Measurements from ENCODE around the gene PLB1. TPM values are rescaled to one million over a fixed set of nuclear protein-coding genes. Genes with fewer than 3 reads are reported as not detected.

The PLB1 gene
- total RNA-seq, 6 experiments from 2014 or later, result 0.66 to 1.9 (median 1.1) TPM

DNA sequence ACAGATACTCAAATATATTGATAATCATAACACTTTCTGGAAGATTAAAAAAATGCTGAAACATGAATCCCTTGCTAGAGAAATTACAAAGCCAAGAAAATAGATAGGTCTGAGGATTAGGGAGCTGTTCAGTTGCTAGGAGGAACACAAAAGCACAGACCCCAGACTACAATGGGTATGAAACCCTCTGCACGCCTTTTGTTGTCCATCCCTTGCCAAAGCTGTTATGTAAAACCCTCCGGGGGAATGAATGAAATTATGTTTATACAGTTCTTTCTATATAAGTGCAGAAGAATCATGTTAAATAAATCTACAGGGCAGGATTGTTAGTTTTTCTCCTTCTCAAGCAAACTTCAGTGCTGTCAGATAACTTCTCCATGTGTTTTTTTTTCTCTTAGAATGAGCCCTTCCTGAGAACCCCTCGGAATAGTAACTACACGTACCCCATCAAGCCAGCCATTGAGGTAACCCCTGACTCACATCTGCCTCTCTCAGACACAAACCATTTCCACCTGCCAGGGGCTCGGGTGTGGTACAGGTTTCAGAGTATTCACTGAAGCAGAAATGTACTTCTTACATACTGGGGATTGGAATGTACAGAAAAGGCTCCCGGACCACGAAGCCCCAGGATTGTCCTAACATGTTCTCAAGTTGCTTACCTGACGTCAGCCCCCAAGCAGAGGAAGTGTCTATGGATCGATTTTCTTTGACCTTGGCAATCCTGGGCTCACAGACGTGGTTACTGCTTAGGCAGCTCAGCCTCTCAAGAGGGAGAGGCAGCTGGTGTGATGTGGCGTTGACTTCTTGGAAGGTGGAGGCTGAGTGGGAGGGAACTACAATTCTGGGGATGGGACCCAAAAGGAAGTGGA lies 118.0 kb downstream of the PLB1 start:
- no peak overlapping the region for H3K27ac ChIP-seq
- no peaks in the 10 kb centered on the region for H3K4me1 ChIP-seq
- DNase-seq (no peak), ATAC-seq (no peak)
- H3K36me3 ChIP-seq, result no peaks in the 10 kb centered on the region
- H3K4me3 ChIP-seq, result no peak overlapping the region
- intact Hi-C loops (cut with DNase I), result loop anchor here in 1 of 2 donors (10.0 kb wide), 1 partner anchor 141 kb away; the partner anchor contains the start of gene PPP1CB
- 78% methylated on average over 11 of the region's 11 CpGs for WGBS (ENCODE audit: insufficient coverage, low coverage, low lambda C conversion rate, missing lambda C conversion rate)
- H3K9me3 ChIP-seq, result no peaks in the 10 kb centered on the region
- no peaks in the 10 kb centered on the region for H3K27me3 ChIP-seq
- TF ChIP-seq POLR2A (IDR thresholded peaks at IDR 0.05), result no peak
- TF ChIP-seq CTCF (IDR thresholded peaks at IDR 0.05), result no peak

DNA sequence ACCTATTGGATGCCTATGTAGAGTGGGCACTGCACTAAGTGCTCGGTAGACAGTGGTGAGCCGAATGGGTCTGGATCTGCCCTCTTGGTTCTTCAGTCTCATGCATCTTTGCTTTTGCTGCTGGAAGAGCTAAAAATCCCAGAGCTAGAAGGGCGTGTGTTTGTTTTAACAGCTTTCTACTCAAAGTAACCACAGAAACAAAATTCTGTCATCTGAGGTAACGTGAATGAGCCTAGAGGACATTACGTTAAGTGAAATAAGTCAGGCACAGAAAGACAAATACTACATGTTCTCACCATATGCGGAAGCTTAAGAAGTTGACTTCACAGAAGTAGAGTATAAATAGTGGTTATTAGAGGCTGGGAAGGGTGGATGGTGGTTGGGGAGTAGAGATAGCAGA lies 119.8 kb downstream of the PLB1 start:
- no peak overlapping the region for H3K27ac ChIP-seq
- DNase-seq (no peak), ATAC-seq (no peak)
- H3K4me1 ChIP-seq, result no peaks in the 10 kb centered on the region
- H3K36me3 ChIP-seq, result no peaks in the 10 kb centered on the region
- H3K4me3 ChIP-seq, result no peak overlapping the region
- WGBS (ENCODE audit: insufficient coverage, low coverage, low lambda C conversion rate, missing lambda C conversion rate), result 80% methylated on average over 6 of the region's 6 CpGs
- TF ChIP-seq POLR2A (IDR thresholded peaks at IDR 0.05), result no peak
- TF ChIP-seq CTCF (IDR thresholded peaks at IDR 0.05), result no peak
- intact Hi-C loops (cut with DNase I), result loop anchor here in 1 of 2 donors (10.0 kb wide), 1 partner anchor 139 kb away; the partner anchor contains the start of gene PPP1CB
- no peaks in the 10 kb centered on the region for H3K9me3 ChIP-seq
- no peaks in the 10 kb centered on the region for H3K27me3 ChIP-seq

GRCh38 chr2:28616396-28616999 lies 120.6 kb downstream of the PLB1 start:
- intact Hi-C loops (cut with DNase I), result loop anchor here in 1 of 2 donors (10.0 kb wide), 1 partner anchor 138 kb away; the partner anchor contains the start of gene PPP1CB
- Histone ChIP-seq H3K36me3 (no peaks in the 10 kb centered on the region), H3K27ac (no peak overlapping the region), H3K4me1 (peaks cover 0 to 6% (median 0%) of the 10 kb centered on the region in 4 donors), H3K9me3 (no peaks in the 10 kb centered on the region), H3K27me3 (no peaks in the 10 kb centered on the region), H3K4me3 (no peak overlapping the region)
- DNase-seq, result no peak
- WGBS (ENCODE audit: insufficient coverage, low coverage, low lambda C conversion rate, missing lambda C conversion rate), result 65% methylated on average over 3 of the region's 3 CpGs
- no peak for ATAC-seq
- no peak for TF ChIP-seq POLR2A (IDR thresholded peaks at IDR 0.05)
- TF ChIP-seq CTCF (IDR thresholded peaks at IDR 0.05), result no peak

DNA sequence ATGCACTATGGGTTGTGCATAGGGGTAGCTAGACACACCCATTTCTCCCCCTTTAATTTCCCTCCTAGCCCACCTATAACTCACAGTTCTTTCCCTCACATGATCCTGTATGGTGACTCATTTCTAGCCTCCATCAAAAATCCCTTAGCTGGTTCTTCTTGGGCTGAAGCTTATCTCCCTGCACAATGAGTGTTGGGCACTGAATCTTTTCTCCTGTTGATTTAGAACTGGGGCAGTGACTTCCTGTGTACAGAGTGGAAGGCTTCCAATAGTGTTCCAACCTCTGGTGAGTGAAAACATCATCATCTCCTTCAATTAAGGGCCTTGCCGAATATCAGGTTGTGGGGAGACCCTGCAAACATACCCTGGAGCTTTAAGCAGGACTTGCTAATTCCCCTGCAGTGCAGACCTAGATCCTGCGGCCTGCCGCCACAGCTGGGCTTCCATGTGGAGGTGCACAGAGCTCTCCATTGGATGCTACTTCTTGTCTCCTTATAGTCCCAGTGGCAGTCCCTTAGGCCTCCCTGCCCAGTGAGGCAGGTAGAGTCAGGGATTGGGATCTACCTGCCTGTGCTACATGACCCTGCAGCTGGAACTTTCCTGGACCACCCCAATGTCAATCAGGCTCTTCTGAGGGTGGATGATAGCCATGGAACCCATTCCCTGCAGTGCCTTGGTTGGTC lies 121.8 kb downstream of the PLB1 start:
- Histone ChIP-seq H3K9me3 (no peaks in the 10 kb centered on the region), H3K4me1 (peaks cover 0 to 14% (median 3%) of the 10 kb centered on the region in 4 donors), H3K4me3 (no peak overlapping the region), H3K27me3 (no peaks in the 10 kb centered on the region), H3K27ac (no peak overlapping the region), H3K36me3 (no peaks in the 10 kb centered on the region)
- WGBS (ENCODE audit: insufficient coverage, low coverage, low lambda C conversion rate, missing lambda C conversion rate), result no CpG with 5 or more reads among the region's 3 CpGs
- DNase-seq, result no peak
- intact Hi-C loops (cut with DNase I), result loop anchor here in 1 of 2 donors (10.0 kb wide), 1 partner anchor 137 kb away; the partner anchor contains the start of gene PPP1CB
- TF ChIP-seq POLR2A (IDR thresholded peaks at IDR 0.05), result no peak
- TF ChIP-seq CTCF (IDR thresholded peaks at IDR 0.05), result no peak
- ATAC-seq, result no peak

All from right lobe of liver (tissue), 6 donors.